HL-60 (cell line): Measurements from ENCODE around the gene CPT1A.

Source experiments
- DNase-seq, 2 experiments: peaks; one replicate each; pipeline ENCODE4 v3.0.0-alpha.2; 2010 to 2020; ENCODE audit warnings: low read depth in 1 of 2, low spot score in 1 of 2
- H3K27ac ChIP-seq: fragments of 250-450 bp; sonication (Bioruptor Pico); replicated peaks from 2 replicates; pipeline ENCODE4 v1.5.1; 2020; ENCODE audit warnings: mild to moderate bottlenecking, moderate library complexity
- H3K27me3 ChIP-seq: fragments of 250-450 bp; sonication (Bioruptor Pico); 2 replicates; pipeline ENCODE4 v1.5.1; 2021; ENCODE audit warnings: mild to moderate bottlenecking, moderate library complexity; ENCODE audit not compliant: insufficient read depth, poor library complexity, severe bottlenecking
- H3K4me3 ChIP-seq: replicated peaks from 2 replicates; pipeline ENCODE4 v1.5.1; 2011; ENCODE audit warnings: mild to moderate bottlenecking, control low read depth, low read length; ENCODE audit not compliant: insufficient read depth
- GABPA ChIP-seq: IDR thresholded peaks from 2 replicates; pipeline ENCODE4 v1.6.1; 2012; ENCODE audit warnings: low read depth
- POLR2AphosphoS5 ChIP-seq: IDR thresholded peaks from 2 replicates; pipeline ENCODE4 v1.6.1; 2012; ENCODE audit warnings: low read depth
- SPI1 ChIP-seq: IDR thresholded peaks from 2 replicates; pipeline ENCODE4 v1.6.1; 2012; ENCODE audit warnings: low read depth, mild to moderate bottlenecking, borderline replicate concordance
- TF ChIP-seq, protein P1 (sequence below): IDR thresholded peaks from 2 replicates; pipeline ENCODE4 v1.6.1; 2012; ENCODE audit warnings: low read depth; ENCODE audit not compliant: insufficient replicate concordance
- TF ChIP-seq, protein P2 (sequence below): IDR thresholded peaks from one replicate; pipeline ENCODE4 v1.5.1; 2011; ENCODE audit warnings: low read length, control low read depth, inconsistent platforms; ENCODE audit not compliant: insufficient read depth

CPT1A gene

DNA sequence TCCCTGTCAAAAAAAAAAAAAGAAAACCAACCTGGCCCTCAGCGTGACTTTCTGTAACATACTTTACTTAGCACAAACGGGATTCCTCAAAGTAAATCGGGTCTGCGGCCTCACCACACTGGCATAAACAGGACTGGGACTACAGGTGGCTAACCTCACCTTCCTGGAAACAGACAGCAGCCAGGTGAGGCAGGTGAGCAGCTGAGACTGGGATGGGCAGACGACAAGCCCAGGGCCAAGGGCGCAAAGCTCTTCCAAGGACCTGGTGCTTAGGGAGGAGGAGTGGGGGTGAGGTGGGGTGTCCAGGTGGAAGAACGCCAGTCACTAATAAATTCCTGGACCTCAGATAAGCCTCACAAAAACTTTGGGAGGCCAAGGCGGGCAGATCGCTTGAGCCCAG, 15.0 kb downstream of the CPT1A start:
- Histone ChIP-seq H3K27me3 (no peaks in the 10 kb centered on the region), H3K4me3 (no peak overlapping the region), H3K27ac (peak overlapping the region; percentile 99)
- DNase-seq, result no peak
- TF ChIP-seq, protein P1, sequence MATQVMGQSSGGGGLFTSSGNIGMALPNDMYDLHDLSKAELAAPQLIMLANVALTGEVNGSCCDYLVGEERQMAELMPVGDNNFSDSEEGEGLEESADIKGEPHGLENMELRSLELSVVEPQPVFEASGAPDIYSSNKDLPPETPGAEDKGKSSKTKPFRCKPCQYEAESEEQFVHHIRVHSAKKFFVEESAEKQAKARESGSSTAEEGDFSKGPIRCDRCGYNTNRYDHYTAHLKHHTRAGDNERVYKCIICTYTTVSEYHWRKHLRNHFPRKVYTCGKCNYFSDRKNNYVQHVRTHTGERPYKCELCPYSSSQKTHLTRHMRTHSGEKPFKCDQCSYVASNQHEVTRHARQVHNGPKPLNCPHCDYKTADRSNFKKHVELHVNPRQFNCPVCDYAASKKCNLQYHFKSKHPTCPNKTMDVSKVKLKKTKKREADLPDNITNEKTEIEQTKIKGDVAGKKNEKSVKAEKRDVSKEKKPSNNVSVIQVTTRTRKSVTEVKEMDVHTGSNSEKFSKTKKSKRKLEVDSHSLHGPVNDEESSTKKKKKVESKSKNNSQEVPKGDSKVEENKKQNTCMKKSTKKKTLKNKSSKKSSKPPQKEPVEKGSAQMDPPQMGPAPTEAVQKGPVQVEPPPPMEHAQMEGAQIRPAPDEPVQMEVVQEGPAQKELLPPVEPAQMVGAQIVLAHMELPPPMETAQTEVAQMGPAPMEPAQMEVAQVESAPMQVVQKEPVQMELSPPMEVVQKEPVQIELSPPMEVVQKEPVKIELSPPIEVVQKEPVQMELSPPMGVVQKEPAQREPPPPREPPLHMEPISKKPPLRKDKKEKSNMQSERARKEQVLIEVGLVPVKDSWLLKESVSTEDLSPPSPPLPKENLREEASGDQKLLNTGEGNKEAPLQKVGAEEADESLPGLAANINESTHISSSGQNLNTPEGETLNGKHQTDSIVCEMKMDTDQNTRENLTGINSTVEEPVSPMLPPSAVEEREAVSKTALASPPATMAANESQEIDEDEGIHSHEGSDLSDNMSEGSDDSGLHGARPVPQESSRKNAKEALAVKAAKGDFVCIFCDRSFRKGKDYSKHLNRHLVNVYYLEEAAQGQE, result no peak
- TF ChIP-seq GABPA (no peak), SPI1 (no peak), POLR2AphosphoS5 (no peak)
- TF ChIP-seq, protein P2, sequence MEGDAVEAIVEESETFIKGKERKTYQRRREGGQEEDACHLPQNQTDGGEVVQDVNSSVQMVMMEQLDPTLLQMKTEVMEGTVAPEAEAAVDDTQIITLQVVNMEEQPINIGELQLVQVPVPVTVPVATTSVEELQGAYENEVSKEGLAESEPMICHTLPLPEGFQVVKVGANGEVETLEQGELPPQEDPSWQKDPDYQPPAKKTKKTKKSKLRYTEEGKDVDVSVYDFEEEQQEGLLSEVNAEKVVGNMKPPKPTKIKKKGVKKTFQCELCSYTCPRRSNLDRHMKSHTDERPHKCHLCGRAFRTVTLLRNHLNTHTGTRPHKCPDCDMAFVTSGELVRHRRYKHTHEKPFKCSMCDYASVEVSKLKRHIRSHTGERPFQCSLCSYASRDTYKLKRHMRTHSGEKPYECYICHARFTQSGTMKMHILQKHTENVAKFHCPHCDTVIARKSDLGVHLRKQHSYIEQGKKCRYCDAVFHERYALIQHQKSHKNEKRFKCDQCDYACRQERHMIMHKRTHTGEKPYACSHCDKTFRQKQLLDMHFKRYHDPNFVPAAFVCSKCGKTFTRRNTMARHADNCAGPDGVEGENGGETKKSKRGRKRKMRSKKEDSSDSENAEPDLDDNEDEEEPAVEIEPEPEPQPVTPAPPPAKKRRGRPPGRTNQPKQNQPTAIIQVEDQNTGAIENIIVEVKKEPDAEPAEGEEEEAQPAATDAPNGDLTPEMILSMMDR, result no peak

DNA sequence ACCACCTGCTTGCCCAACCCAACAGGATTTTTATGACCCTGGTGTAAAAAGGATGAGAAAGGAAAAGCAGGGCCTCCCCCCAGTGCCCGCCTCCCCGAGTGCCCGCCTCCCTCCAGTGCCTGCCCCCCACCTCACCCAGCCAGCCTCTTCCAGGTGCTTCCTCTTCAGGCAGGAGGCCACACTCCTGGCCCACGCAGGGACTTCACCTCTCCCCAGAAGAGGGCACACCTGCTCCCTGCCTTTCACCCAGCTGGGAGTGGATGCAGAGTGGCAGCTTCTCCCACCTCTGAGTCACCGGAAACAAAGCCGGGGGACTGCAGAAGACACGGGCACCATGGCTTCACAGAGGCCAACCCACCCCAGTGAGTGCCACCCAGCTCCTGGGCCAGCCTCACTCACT, 16.1 kb downstream of the CPT1A start:
- TF ChIP-seq POLR2AphosphoS5 (peak; percentile 90), GABPA (peak; percentile 83), SPI1 (peak; percentile 0; the same call in 1 of the 2 replicates)
- TF ChIP-seq, protein P1, result no peak
- TF ChIP-seq, protein P2, result no peak
- DNase-seq, result peak; percentile 69 to 87
- Histone ChIP-seq H3K27me3 (no peaks in the 10 kb centered on the region), H3K27ac (peak overlapping the region; percentile 58), H3K4me3 (no peak overlapping the region)

DNA sequence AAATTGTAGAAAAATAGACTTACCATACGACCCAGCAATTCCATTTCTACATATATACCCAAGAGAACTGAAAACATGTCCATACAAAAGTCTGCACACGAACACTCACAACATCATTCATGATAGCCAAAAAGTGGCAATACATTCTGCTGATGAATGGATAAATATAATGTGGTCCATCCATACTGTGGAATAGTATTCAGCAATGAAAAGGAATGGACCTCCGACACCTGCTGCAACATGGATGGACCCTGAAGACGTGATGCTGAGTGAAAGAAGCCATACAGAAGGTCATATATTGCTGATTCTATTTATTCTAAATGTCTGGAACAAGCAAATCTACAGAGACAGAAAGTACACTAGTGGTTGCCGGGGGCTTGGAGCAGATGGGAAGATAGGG, 19.2 kb downstream of the CPT1A start:
- Histone ChIP-seq H3K27me3 (no peaks in the 10 kb centered on the region), H3K4me3 (no peak overlapping the region), H3K27ac (no peak overlapping the region)
- TF ChIP-seq, protein P2, result no peak
- no peak for TF ChIP-seq SPI1
- TF ChIP-seq POLR2AphosphoS5, result no peak
- TF ChIP-seq, protein P1, result no peak
- TF ChIP-seq GABPA, result no peak
- no peak for DNase-seq
